Hematopoietic multipotent progenitor cell treated with erythropoietin and hydrocortisone succinate and interleukin-3 and kit ligand, for 8 days (in vitro differentiated cells): ENCODE measurements around the gene TMPRSS5.

Experiments
- DNase-seq: peaks from one replicate; pipeline ENCODE4 v3.0.0-alpha.2; 2015

The TMPRSS5 gene

GRCh38 chr11:113666584-113666983, 39.5 kb downstream of the TMPRSS5 start:
- no peak for DNase-seq

DNA sequence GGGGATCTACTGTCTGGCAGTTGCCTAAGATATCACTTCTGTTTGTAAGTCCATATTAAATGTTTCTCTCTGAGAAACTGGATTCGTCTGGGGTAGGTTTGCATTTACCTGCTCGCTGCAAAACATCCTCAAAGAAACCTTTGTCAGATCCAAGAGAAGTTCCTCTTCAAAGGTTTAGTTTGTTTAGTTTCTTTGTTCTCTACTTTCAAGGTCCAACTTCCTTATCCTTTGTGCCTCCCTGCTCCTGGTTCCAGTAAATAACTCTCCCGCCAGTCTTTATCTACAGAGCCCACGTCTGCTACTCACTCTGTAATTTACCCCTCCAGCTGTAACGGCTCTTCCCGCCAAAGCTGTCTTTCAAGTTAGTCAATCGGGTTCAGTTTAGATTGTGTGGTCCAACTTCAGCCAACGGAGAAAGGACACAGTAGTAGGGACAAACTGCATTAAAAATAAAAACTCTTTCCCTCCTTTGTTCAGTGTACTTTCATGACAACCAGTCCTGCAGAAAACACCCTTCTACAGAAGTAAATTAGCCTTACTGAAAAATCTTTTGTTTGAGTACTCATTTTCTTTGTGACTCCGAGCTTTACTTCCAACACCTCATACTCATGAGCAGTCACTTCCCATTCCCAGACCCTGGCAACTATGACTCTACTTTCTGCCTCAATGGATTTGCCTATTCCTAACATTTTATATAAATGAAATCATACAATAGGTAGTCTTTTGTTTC, 41.0 kb downstream of the TMPRSS5 start:
- DNase-seq = peak; percentile 76

DNA sequence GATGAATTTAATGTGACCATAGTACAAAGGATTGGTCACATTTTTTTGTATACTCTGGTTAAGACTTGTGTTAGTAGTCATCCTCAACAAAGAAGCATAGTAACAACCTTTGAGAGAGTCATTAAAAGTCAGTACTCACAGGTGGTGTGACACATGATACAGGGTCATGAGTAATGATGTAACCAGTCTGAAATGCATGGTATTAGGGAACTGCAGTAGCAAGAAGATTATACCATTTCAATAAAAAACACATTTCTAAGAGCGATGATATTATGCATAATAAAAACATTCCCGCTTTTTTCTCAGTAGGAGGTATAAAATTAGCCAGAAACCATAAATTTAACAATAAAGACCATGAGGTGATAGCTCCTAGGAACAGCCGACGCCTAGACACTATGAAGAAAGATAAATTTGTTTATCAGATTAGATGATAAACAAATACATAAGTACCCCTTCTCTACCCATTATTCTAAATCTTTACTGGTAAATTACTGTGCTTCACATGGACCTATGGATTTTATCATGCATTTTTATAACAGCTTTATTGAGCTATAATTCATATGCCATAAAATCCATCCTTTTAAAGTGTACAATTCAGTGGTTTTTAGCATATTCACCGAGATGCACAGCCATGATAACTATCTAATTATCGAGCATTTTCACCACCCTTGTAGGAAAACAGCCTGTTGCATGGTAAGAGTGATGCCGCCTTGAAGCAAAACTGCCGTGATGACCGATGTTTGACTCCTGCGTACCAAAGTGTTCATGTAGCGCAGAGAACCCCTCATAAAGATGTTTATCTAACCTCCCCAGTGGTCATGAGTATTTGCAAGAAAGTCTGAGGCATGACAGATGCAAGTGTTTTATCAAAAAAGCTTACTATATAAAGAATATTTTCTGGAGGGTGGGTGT, 41.8 kb downstream of the TMPRSS5 start:
- DNase-seq = no peak

DNA sequence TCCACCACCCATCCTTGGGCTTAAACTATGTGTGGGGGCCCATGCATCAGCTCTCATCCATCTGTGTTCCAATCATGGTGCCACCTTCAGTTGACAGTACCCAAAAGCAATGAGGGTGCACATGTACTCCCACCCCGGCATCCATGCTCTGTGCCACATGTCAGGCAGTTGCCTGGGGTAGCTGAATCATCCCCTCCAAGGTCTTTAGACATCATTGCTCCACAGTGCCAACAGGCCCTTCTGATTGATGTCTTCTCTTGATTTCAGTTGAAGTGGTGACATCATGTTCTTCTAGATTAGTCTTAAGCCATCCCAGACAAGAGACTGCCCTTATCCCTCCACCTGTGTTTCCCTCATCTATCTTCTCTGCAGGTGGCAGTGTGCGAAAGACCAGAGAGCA, 42.5 kb downstream of the TMPRSS5 start:
- DNase-seq = no peak

DNA sequence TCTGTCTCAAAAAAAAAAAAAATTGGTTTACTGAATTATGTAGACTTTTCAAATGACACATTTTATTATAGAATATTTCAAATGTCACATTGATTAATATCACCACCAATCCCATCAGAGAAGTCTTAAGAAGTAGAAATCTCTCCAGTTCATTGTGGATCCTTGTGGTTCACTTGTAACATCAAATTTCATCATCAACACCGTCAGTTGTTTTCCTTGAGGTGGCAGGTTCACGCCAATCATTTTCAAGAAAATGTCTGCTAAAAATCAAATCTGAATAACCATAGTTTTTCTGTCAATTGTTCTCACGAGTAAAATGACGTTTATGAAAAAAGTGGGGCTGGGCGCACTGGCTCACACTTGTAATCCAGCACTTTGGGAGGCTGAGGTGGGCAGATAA, 50.3 kb downstream of the TMPRSS5 start:
- no peak for DNase-seq

- no peak for DNase-seq
These were observed 55.1 kb downstream of the TMPRSS5 start for GRCh38 chr11:113651023-113651422.

DNA sequence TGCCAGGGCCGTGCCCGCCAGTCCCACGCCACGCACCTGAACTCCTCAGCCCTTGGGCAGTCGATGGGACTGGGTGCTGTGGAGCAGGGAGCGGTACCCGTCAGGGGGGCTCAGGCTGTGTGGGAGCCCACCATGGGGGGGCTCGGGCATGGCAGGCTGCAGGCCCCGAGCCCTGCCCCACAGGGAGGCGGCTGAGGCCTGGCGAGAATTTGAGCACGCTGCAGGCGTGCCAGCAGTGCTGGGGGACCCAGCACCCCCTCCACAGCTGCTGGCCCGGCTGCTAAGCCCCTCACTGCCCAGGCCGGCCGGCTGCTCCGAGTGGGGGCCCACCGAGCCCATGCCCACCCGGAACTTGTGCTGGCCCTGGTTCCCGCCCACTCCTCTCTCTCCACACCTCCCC, 56.8 kb downstream of the TMPRSS5 start:
- DNase-seq = no peak

- no peak for DNase-seq
These were observed 58.3 kb downstream of the TMPRSS5 start for GRCh38 chr11:113647856-113648255.

DNA sequence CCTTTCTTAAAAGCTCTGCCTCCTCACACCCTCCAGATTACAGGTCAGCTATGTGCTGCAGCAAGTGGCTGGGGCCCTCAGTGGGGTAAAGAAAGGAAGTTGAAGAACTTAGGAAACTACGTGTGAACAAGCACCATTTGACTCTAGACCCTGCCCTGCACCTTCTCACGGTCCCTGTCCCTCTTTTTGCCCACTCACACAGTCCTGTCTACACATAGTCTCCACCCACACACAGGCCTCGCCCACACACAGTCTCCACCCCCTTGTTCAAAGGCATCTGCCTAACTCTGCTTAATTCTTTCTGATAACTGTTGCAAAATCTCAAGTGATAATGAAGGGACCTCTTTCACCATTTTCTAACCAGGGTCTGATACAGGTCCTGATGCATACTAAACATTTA, 59.0 kb downstream of the TMPRSS5 start:
- DNase-seq = no peak

DNA sequence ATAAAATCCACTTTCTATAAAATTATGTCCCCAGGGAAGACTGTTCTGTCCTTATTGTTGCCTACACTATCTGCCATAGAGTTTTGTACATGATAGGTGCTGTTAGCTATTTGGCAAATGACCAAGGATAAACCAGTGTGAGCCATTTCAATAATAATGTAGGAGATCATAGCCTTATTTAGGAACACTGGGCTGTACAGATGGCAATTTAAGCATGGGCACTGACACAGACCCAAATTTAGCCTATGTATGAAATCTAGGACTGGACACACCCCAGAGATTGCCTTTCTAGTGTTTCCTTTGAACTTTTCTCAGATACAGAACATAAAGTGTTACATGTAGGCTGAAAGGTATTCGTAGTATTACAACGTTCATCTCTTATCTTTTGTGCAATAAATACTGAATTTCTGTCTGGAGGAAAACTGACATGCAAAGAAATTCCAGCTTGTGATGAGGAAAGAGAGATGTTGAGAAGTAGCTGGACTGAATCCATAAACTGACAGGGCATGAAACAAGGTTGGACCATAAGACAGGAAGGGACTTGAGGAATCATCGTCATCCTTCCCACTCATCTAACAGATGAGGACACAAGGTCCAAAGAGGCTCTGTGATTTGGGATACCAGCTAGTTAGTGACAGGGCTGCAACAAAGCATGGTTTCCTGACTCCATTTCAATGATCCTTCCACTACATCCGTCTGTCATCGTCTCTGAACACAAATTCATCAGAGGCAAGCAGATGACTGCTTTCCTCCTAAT, 60.3 kb downstream of the TMPRSS5 start:
- no peak for DNase-seq

- no peak for DNase-seq
These were observed 61.5 kb downstream of the TMPRSS5 start for GRCh38 chr11:113644605-113645004.

- DNase-seq = no peak
These were observed 62.4 kb downstream of the TMPRSS5 start for GRCh38 chr11:113643701-113644100.

- DNase-seq = no peak
These were observed 63.0 kb downstream of the TMPRSS5 start for GRCh38 chr11:113643006-113643585.

GRCh38 chr11:113642090-113642489, 64.0 kb downstream of the TMPRSS5 start:
- no peak for DNase-seq

DNA sequence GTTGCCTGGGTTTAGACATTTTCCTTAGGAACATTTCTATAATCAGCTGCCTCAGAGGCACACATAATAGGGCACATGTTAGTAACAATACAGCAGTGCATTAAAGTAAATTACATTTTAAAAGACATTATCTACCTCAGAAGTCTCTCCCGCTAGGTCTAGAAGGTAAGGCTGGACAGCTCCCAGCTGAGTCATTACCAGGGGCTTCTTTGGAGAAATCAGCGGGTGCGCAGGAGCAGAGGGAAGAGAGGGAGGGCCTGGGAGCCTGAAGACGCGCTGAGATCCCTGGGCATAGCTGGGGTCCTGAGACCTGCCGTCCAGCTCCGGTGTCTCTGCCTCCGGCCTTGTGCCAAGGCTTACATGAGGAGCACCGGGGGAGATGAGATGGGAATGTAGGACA, 67.7 kb downstream of the TMPRSS5 start:
- no peak for DNase-seq

GRCh38 chr11:113637636-113638035, 68.5 kb downstream of the TMPRSS5 start:
- DNase-seq = no peak
